ENCODE data around the gene PTRH2. TPM values are rescaled to one million over a fixed set of nuclear protein-coding genes. Genes with fewer than 3 reads are reported as not detected.
"Not testable (repeated sequence)": the region's sequence is repeated elsewhere in the genome, so short reads cannot be mapped to it uniquely, and the experiment has no call there.

The PTRH2 gene
- total RNA-seq = 10 to 100 TPM; 16.2 to 17.3 TPM

DNA sequence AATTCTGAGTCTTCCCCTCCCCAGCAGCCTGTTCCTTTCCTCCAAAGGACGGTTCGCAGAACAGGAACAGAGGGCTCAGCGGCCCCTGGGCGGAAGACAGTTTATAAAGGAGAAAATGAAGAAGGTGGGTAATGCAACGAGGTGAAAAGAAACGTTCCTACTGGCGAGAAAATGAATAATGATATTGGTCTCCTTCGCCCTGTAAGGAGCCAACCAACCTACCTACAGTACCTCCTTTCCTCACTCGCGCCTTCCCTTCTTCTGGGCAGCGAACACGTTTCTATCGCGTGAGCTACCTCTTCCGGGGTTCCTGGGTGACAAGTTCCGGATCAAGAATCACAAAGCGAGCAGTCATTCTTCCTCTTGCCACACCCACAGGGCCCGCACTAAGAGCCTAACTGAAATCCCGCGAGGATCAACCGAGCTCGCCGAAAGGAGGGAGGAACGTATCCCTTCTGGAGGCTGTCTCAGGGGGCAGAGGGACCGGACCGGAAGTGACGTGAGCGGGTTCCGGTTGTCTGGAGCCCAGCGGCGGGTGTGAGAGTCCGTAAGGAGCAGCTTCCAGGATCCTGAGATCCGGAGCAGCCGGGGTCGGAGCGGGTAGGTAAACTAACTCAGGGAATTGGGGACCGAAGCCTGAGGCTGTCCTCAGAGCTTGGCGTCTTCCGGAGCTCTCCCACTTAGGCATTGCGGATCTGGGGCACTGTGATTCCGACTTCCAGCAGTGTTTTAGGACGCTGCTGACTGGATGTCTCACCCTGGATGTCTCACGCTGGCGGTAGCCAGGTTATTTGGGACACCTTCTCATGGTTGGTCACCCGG is at the start of gene PTRH2, which contains the start of gene VMP1:
PTRH2 (minus strand) TSS at position 282 of the 822 bp plus-strand sequence. CDS start 9,452 bp downstream, outside the sequence.
VMP1 (plus strand) TSS at position 506 of the 822 bp plus-strand sequence. CDS start 23,793 bp downstream, outside the sequence.
- peaks cover 33% of the 10 kb centered on the region for H3K4me1 Mint-ChIP-seq

DNA sequence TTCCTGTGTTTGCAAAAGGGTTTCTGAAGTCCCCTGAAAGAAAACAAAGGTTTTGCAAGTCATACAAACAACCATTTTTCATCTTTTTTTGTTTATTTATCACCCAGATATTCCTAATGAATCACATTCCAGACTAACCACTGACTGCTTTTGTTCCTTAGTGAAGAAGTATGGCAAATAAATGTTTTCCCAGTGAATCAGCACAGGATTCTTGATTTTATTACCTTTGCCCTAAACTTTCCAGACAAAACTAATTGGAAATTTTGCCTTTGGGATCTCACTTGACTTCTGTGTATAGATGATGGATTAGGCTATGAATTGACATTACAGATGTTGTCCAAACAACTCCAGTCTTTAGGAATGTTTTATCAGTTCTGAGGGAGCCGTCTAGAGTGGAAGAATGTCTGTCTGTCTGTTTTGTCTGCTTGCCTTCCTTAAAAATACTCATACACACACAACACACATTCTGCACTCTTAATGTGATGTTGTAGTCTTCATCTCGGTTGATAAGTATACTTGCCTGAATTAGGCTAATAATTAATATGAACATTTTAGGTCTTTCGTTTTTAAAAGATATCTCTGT is 49.1 kb upstream of the PTRH2 start:
- Mint-ChIP-seq H3K27me3 (no peaks in the 10 kb centered on the region), H3K27ac (peak overlapping the region; percentile 70), H3K4me3 (no peak overlapping the region), H3K9me3 (peaks cover 8% of the 10 kb centered on the region), H3K4me1 (peaks cover 42% of the 10 kb centered on the region), H3K36me3 (peaks cover 27% of the 10 kb centered on the region)
- POLR2A ChIA-PET = interaction anchor here (0.6 kb wide), 1 partner anchor 81 kb away, joined by 3 read pairs; no protein-coding TSS in a partner anchor
- ATAC-seq (ENCODE audit: low read depth) = no peak
- no peak for DNase-seq

More for the DNA sequence above, at the start of gene PTRH2, which contains the start of gene VMP1:
- Mint-ChIP-seq H3K27ac (peak within 1 kb of the TSS; percentile 95), H3K4me3 (peak within 1 kb of the TSS; percentile 95), H3K9me3 (no peaks in the 10 kb centered on the region), H3K36me3 (peaks cover 8% of the 10 kb centered on the region), H3K27me3 (no peaks in the 10 kb centered on the region)
- peak; percentile 99 for ATAC-seq (ENCODE audit: low read depth)
- peak; percentile 88 for DNase-seq
- POLR2A ChIA-PET = interaction anchor here (1.0 to 2.3 kb wide), 8 partner anchors 43 to 258 kb away, joined by 3 to 20 read pairs (median 4); partner anchors contain the start of genes CLTC, DHX40, RNFT1 and RPS6KB1

DNA sequence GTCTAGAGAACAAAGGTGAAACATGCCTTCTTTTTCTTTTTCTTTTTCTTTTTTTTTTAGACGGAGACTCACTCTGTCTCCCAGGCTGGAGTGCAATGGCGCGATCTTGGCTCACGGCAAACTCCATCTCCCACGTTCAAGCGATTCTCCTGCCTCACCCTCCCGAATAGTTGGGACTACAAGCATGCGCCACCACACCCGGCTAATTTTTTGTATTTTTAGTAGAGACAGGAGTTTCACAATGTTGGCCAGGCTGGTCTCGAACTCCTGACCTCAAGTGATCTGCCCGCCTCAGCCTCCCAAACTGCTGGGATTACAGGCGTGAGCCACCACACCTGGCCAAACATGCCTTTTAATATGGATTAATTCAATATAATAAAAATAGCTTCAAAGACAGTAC is 47.8 kb upstream of the PTRH2 start:
- peak overlapping the region; percentile 85 for H3K27ac Mint-ChIP-seq
- peaks cover 16% of the 10 kb centered on the region for H3K36me3 Mint-ChIP-seq
- not testable (repeated sequence) for ATAC-seq (ENCODE audit: low read depth); DNase-seq; H3K9me3 Mint-ChIP-seq; H3K27me3 Mint-ChIP-seq
- H3K4me3 Mint-ChIP-seq = peak overlapping the region; percentile 59
- H3K4me1 Mint-ChIP-seq = peaks cover 39% of the 10 kb centered on the region
- POLR2A ChIA-PET = interaction anchor here (0.8 to 2.5 kb wide), 8 partner anchors 10 to 210 kb away, joined by 3 to 27 read pairs (median 4); partner anchors contain the start of gene RNFT1

DNA sequence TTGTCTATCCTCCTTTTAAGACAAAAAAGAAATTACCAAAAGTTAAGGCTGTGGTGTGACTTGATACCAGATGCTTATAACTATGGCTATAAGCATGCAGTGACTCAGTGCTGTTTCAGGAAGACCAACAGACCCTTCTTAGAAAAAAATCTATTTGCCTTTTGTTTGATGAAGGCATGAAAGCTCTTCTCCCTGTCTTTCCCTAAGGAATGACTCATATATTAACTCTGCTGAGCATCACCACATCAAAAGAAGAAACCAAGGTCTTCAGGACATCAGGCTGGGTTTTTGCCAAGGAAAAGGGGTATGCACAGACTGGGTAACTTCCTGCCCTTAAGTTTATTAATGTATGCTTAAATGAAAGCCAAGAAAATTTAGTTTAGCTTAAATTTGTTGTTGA is 47.3 kb upstream of the PTRH2 start:
- peak overlapping the region; percentile 85 for H3K27ac Mint-ChIP-seq
- H3K4me1 Mint-ChIP-seq = peaks cover 39% of the 10 kb centered on the region
- POLR2A ChIA-PET = interaction anchor here (0.8 to 2.5 kb wide), 10 partner anchors 10 to 210 kb away, joined by 3 to 27 read pairs (median 5); partner anchors contain the start of gene RNFT1
- ATAC-seq (ENCODE audit: low read depth) (peak; percentile 51), DNase-seq (no peak)
- peaks cover 4% of the 10 kb centered on the region for H3K9me3 Mint-ChIP-seq
- H3K4me3 Mint-ChIP-seq = peak overlapping the region; percentile 59
- no peaks in the 10 kb centered on the region for H3K27me3 Mint-ChIP-seq
- peaks cover 11% of the 10 kb centered on the region for H3K36me3 Mint-ChIP-seq

DNA sequence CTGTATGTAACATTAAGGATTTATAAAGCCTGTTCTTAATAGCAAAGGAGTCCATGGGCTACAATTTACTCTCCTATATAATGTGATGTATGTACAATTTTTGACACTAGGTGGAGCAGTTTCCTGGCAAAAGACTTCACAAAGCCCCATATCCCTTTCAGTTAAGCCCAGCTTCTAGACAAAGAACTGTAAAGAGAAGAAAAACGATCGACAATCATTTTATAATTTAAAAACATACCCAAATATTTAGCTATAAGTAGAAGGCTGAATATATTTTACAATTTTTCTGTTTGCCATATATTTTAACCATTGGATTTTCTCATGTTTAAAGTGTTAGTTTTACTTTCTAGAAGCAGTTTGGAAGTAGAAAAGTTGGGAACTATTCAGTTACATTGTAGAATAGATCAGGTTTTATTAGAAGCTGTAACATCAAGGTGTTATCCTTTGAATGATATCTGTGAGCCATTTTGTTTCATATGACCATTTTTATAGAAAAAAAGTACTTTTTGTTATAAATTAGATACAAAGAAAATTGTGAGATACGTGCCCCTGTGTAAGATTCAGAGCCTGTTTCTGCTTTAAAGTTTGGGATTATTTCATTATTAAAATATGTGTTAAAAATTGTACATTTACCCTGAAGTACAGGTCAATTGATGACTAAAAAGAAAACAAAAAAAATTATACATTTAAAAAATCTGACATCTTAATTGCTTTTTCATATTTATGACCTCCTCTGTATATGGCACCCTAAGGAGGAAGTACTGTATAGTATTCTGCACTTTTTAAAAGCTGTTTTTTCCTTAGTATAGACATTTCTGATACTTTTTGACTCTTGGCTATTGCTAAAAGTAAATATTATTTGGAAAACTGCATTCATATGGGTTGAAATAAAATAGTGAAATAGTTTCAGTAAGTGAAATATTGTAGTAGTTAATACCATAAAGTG is 46.6 kb upstream of the PTRH2 start:
- peak overlapping the region; percentile 85 for H3K27ac Mint-ChIP-seq
- ATAC-seq (ENCODE audit: low read depth) = peak; percentile 88
- peaks cover 7% of the 10 kb centered on the region for H3K36me3 Mint-ChIP-seq
- peak overlapping the region; percentile 62 for H3K4me3 Mint-ChIP-seq
- H3K4me1 Mint-ChIP-seq = peaks cover 39% of the 10 kb centered on the region
- H3K9me3 Mint-ChIP-seq = no peaks in the 10 kb centered on the region
- H3K27me3 Mint-ChIP-seq = no peaks in the 10 kb centered on the region
- POLR2A ChIA-PET = interaction anchor here (0.7 to 2.5 kb wide), 13 partner anchors 11 to 211 kb away, joined by 3 to 27 read pairs (median 4); partner anchors contain the start of gene RNFT1
- no peak for DNase-seq

DNA sequence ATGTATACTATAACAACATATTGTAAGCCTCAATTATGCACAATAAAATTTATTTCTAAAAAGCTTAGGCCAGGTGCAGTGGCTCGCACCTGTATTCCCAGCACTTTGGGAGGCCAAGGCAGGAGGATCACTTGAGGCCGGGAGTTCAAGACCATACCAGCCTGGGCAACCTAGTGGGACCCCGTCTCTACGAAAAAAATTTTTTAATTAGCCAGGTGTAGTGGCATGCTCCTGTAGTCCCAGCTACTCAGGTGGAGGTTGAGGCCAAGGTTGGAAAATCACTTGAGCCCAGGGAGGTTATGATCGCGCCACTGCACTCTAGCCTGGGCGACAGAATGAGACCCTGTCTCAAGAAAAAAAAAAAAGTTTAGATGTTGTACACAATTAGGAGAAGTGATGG is 45.7 kb upstream of the PTRH2 start:
- Mint-ChIP-seq H3K4me3 (no peak overlapping the region), H3K27me3 (no peaks in the 10 kb centered on the region), H3K9me3 (no peaks in the 10 kb centered on the region), H3K36me3 (peaks cover 3% of the 10 kb centered on the region), H3K27ac (no peak overlapping the region), H3K4me1 (peaks cover 36% of the 10 kb centered on the region)
- no peak for DNase-seq
- POLR2A ChIA-PET = interaction anchor here (0.6 to 2.5 kb wide), 9 partner anchors 33 to 126 kb away, joined by 3 to 27 read pairs (median 4); no protein-coding TSS in a partner anchor
- no peak for ATAC-seq (ENCODE audit: low read depth)

DNA sequence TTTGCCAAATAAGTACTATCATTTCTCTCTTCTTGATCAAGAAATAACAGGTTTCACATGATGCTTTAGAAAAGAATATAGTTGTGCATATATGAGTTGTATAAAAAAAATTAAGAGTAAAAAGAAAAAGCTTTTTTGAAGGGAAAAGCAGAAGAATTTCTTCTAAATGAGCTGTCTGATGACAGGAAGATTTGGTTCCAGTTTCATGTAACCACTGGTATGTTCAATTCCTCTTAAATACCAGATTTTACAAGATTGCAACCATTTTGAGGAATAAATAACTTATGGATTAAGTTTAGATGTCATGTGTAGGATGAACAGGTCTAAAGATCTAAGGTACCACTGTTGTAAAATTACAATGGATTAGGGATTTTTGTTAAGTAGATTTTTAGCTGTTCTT is 45.2 kb upstream of the PTRH2 start:
- DNase-seq (no peak), ATAC-seq (ENCODE audit: low read depth) (no peak)
- Mint-ChIP-seq H3K36me3 (peaks cover under 1% of the 10 kb centered on the region), H3K4me1 (peaks cover 33% of the 10 kb centered on the region), H3K27ac (peak overlapping the region; percentile 40), H3K9me3 (no peaks in the 10 kb centered on the region), H3K27me3 (no peaks in the 10 kb centered on the region), H3K4me3 (no peak overlapping the region)
- POLR2A ChIA-PET = interaction anchor here (0.6 kb wide), 2 partner anchors 92 to 126 kb away, joined by 4 to 11 read pairs; no protein-coding TSS in a partner anchor

DNA sequence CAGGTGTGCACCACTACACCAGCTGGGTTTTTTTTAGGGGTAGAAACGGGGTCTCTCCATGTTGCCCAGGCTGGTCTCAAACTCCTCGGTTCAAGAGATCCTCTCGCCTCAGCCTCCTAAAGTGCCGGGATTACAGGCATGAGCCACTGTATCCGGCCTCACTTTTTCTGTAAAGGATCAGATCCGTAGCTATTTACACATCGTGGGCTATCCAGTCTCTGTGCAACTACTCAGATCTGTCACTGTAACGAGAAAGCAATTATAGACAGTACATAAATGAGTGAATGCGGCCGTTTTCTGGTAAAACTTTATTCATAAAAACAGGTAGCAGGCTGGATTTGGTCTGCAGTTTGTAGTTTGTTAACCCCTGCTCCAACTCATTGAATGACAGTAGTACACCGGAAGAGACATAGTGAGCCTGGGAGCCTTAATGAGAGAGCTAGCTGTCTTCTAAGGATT is 44.8 kb upstream of the PTRH2 start:
- H3K36me3 Mint-ChIP-seq = no peaks in the 10 kb centered on the region
- peaks cover 34% of the 10 kb centered on the region for H3K4me1 Mint-ChIP-seq
- no peaks in the 10 kb centered on the region for H3K27me3 Mint-ChIP-seq
- ATAC-seq (ENCODE audit: low read depth) = no peak
- POLR2A ChIA-PET = interaction anchor here (0.6 kb wide), 1 partner anchor 92 kb away, joined by 11 read pairs; no protein-coding TSS in a partner anchor
- DNase-seq = no peak
- H3K4me3 Mint-ChIP-seq = no peak overlapping the region
- H3K27ac Mint-ChIP-seq = peak overlapping the region; percentile 40
- no peaks in the 10 kb centered on the region for H3K9me3 Mint-ChIP-seq

DNA sequence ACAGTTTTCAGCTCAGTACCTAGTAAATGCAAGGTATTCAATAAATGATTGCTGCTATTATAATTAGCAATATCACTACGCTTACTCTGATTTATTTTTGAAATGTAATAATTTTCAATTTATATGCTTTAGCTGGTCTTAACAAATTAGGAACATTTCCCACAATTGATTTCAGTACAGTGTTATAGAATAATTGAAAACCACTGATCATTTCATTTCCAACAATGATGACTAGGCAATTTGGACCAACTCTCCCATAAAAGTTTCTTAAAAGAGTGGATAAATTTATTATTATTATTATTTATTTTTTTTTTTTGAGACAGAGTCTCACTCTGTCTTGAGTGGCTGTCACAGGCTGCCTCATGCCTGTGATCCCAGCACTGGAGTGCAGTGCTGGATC is 41.4 kb upstream of the PTRH2 start:
- H3K9me3 Mint-ChIP-seq = no peaks in the 10 kb centered on the region
- no peak overlapping the region for H3K4me3 Mint-ChIP-seq
- H3K27me3 Mint-ChIP-seq = no peaks in the 10 kb centered on the region
- ATAC-seq (ENCODE audit: low read depth) = no peak
- H3K27ac Mint-ChIP-seq = no peak overlapping the region
- peaks cover 17% of the 10 kb centered on the region for H3K4me1 Mint-ChIP-seq
- no peak for DNase-seq
- POLR2A ChIA-PET = no interaction called here
- H3K36me3 Mint-ChIP-seq = peaks cover 3% of the 10 kb centered on the region

DNA sequence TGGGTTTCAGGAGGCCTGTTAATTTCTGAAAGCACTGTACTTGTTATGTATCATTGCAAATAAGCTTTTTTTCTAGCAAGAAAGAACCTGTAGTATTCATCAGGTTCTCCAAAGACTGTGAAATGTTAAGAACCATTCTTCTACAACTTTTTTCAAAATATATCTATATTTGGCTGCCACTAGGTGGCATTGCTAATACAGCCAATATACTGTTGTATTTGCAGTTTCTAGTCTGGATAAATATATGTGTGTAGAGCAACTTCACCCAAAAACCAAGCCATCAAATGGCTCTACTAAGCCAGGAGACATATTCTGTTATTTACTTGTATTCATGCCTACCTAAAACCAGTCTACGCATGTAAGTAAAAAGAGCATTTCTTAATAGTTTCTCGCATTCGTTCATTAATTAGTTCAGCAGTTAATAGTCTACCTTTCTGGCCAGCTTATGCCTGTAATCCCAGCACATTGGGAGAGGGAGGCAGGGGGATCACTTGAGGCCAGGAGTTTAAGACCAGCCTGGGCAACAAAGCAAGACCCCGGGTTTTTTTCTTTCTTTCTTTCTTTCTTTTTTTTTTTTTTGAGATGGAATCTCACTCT is 39.7 kb upstream of the PTRH2 start:
- no peak overlapping the region for H3K27ac Mint-ChIP-seq
- no peak overlapping the region for H3K4me3 Mint-ChIP-seq
- H3K27me3 Mint-ChIP-seq = no peaks in the 10 kb centered on the region
- no peaks in the 10 kb centered on the region for H3K9me3 Mint-ChIP-seq
- POLR2A ChIA-PET = no interaction called here
- no peak for ATAC-seq (ENCODE audit: low read depth)
- peaks cover 12% of the 10 kb centered on the region for H3K36me3 Mint-ChIP-seq
- DNase-seq = no peak
- H3K4me1 Mint-ChIP-seq = peaks cover 8% of the 10 kb centered on the region

DNA sequence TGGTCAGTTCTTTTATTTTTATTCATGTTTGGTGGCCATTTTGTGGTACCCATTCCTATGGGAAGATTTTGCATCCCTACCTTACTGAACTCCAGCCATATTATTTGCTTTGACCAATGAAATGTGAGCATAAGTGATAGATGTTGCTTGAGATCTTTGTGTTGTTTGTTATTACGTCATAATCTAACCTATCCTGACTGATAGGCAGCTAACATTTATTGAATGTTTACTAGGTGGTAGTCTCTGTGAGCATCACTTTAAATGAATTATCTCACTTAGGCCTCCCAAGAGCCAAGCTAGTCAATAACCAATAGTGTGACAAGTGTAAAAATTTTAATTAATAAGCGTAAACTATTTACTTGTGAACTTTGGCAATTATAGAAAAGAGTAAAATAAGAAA is 37.8 kb upstream of the PTRH2 start:
- Mint-ChIP-seq H3K27ac (no peak overlapping the region), H3K4me3 (no peak overlapping the region)
- no peak for ATAC-seq (ENCODE audit: low read depth)

DNA sequence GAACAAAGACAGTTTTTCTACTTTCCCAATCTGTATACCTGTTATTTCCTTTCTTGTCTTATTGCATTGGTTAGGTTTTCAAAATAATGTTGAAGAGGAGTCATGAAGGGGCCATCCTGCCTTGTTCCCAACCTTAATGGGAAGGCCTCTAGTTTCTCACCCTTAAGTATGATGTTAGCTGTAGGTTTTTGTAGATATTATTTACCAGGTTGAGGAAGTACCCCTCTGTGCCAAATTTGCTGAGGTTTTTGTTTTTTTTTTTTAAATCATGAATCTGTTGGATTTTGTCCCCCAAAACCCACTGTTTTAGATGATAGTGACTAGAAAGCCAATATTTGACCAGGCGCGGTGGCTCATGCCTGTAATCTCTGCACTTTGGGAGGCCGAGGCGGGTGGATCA is 36.6 kb upstream of the PTRH2 start:
- Mint-ChIP-seq H3K9me3 (no peaks in the 10 kb centered on the region), H3K36me3 (peaks cover 15% of the 10 kb centered on the region), H3K4me1 (peaks cover 6% of the 10 kb centered on the region), H3K4me3 (no peak overlapping the region), H3K27me3 (no peaks in the 10 kb centered on the region), H3K27ac (no peak overlapping the region)
- no peak for ATAC-seq (ENCODE audit: low read depth)
- POLR2A ChIA-PET = no interaction called here
- DNase-seq = no peak

More for the DNA sequence above, 37.8 kb upstream of the PTRH2 start:
- H3K36me3 Mint-ChIP-seq = peaks cover 15% of the 10 kb centered on the region
- H3K9me3 Mint-ChIP-seq = no peaks in the 10 kb centered on the region
- POLR2A ChIA-PET = no interaction called here
- H3K27me3 Mint-ChIP-seq = no peaks in the 10 kb centered on the region
- peaks cover 6% of the 10 kb centered on the region for H3K4me1 Mint-ChIP-seq
- no peak for DNase-seq

Data from activated naive CD8-positive, alpha-beta T cell treated with anti-CD3 and anti-CD28 coated beads, Interleukin-2, amount 10 ng/mL, durations not matched to agents 7 days and 5 days (primary cell).